ENCODE results near the gene APEH. TPM values are rescaled to one million over a fixed set of nuclear protein-coding genes. Genes with fewer than 3 reads are reported as not detected.

Gene APEH
- total and polyA plus RNA-seq, 2 of the 13 experiments (the other 11 are each of a cell fraction or from before 2014, with no cell fraction given): 116 to 130 TPM

DNA sequence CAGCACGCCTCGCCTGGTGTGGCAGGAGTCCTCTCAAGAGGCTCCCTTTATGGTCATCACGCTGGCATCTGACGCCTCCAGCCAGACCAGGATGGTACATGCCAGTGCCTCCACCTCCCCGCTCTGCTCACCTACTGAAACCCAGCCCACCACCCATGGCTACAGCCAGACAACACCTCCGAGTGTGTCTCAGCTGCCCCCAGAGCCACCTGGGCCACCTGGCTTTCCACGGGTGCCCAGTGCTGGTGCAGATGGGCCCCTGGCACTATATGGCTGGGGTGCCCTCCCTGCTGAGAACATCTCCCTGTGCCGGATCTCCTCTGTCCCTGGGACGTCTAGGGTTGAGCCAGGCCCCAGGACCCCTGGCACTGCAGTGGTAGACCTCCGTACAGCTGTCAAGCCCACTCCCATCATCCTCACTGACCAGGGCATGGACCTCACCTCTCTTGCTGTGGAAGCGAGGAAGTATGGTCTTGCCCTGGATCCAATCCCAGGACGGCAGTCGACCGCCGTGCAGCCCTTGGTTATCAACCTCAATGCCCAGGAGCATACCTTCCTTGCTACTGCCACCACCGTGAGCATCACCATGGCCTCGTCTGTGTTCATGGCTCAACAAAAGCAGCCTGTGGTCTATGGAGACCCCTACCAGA lies 19.9 kb upstream of the APEH start:
- intact Hi-C loops (cut with micrococcal nuclease; ENCODE audit: unreplicated experiment): no loop called here
- no TSS peak for BruUV-seq (replicated peaks)

More for the DNA sequence above, 19.9 kb upstream of the APEH start:
- H3K27me3 ChIP-seq (ENCODE audit: control insufficient read depth in 1 of 2, insufficient read depth in 2 of 2, low read length in 2 of 2): no peaks in the 10 kb centered on the region
- TF ChIP-seq ZBTB7B (CRISPR knock-in tag; IDR thresholded peaks at IDR 0.05): no peak
- no peak for TF ChIP-seq SYNCRIP (IDR thresholded peaks at IDR 0.05; ENCODE audit: insufficient read depth, low read depth, low read length)
- TF ChIP-seq ZNF674 (CRISPR knock-in tag; IDR thresholded peaks at IDR 0.05; ENCODE audit: low read depth): no peak
- no peak for TF ChIP-seq ZBTB3 (CRISPR knock-in tag; IDR thresholded peaks at IDR 0.05; ENCODE audit: borderline replicate concordance, low read depth)
- TF ChIP-seq ZNF850 (CRISPR knock-in tag; conservative IDR thresholded peaks at IDR 0.05): no peak
- TF ChIP-seq HOMEZ (CRISPR knock-in tag; IDR thresholded peaks at IDR 0.05; ENCODE audit: low read depth): no peak
- TF ChIP-seq, protein P1, sequence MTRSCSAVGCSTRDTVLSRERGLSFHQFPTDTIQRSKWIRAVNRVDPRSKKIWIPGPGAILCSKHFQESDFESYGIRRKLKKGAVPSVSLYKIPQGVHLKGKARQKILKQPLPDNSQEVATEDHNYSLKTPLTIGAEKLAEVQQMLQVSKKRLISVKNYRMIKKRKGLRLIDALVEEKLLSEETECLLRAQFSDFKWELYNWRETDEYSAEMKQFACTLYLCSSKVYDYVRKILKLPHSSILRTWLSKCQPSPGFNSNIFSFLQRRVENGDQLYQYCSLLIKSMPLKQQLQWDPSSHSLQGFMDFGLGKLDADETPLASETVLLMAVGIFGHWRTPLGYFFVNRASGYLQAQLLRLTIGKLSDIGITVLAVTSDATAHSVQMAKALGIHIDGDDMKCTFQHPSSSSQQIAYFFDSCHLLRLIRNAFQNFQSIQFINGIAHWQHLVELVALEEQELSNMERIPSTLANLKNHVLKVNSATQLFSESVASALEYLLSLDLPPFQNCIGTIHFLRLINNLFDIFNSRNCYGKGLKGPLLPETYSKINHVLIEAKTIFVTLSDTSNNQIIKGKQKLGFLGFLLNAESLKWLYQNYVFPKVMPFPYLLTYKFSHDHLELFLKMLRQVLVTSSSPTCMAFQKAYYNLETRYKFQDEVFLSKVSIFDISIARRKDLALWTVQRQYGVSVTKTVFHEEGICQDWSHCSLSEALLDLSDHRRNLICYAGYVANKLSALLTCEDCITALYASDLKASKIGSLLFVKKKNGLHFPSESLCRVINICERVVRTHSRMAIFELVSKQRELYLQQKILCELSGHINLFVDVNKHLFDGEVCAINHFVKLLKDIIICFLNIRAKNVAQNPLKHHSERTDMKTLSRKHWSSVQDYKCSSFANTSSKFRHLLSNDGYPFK (CRISPR knock-in tag; IDR thresholded peaks at IDR 0.05; ENCODE audit: borderline replicate concordance): no peak
- no peak for TF ChIP-seq SMYD3 (CRISPR knock-in tag; IDR thresholded peaks at IDR 0.05)
- no peak for TF ChIP-seq ZNF225 (CRISPR knock-in tag; IDR thresholded peaks at IDR 0.05)
- no peak for TF ChIP-seq HDAC1 (CRISPR knock-in tag; IDR thresholded peaks at IDR 0.05)
- no peak for TF ChIP-seq SSRP1 (CRISPR knock-in tag; IDR thresholded peaks at IDR 0.05)
- no peak for TF ChIP-seq PLSCR1 (CRISPR knock-in tag; IDR thresholded peaks at IDR 0.05; ENCODE audit: borderline replicate concordance)
- no peak for TF ChIP-seq ZNF207 (IDR thresholded peaks at IDR 0.05; ENCODE audit: borderline replicate concordance)
- H3K36me3 ChIP-seq (replicated peaks in 1 of 2; ENCODE audit: control insufficient read depth in 1 of 2, insufficient read depth in 2 of 2, low read length in 2 of 2): no peaks in the 10 kb centered on the region
- no peak for DNase-seq (ENCODE audit: low spot score)
- H3K4me1 ChIP-seq (ENCODE audit: insufficient read depth, low read length): peaks cover 22% of the 10 kb centered on the region
- CTCF ChIA-PET (ENCODE audit: low intra/inter-chr PET ratio, low total read pairs): no interaction called here
- no peak overlapping the region for H2AFZ ChIP-seq (ENCODE audit: low read length)
- POLR2A ChIA-PET: no interaction called here
- no peak overlapping the region for H3K9ac ChIP-seq (ENCODE audit: insufficient read depth, low read depth, low read length)
- no peaks in the 10 kb centered on the region for H3K79me2 ChIP-seq (ENCODE audit: insufficient read depth, low read length)
- in situ Hi-C loops (cut with HindIII; ENCODE audit: extremely low pct_ligation_motif_present, low pct_unique_long_range_greater_than_20kb): no loop called here
- no peak overlapping the region for H3K4me3 ChIP-seq (replicated peaks in 1 of 3; ENCODE audit: insufficient read depth in 1 of 3, low read depth in 2 of 3, low read length in 3 of 3)
- no peak for ATAC-seq
- H4K20me1 ChIP-seq (ENCODE audit: insufficient read depth, low read length): no peaks in the 10 kb centered on the region
- H3K27ac ChIP-seq (ENCODE audit: extremely low read length, insufficient read depth, low read length): no peak overlapping the region
- no peak overlapping the region for H3K4me2 ChIP-seq (ENCODE audit: low read depth, low read length)
- no peak for FAIRE-seq
- 86% methylated on average over 7 of the region's 17 CpGs for WGBS (ENCODE audit: low lambda C conversion rate)
- no peaks in the 10 kb centered on the region for H3K9me3 ChIP-seq (ENCODE audit: low read length)
